ENCODE measurements around the gene OR10A4. TPM values are rescaled to one million over a fixed set of nuclear protein-coding genes. Genes with fewer than 3 reads are reported as not detected.

The OR10A4 gene
- not detected for total RNA-seq

- Histone ChIP-seq H3K4me3 (no peak within 1 kb of the TSS), H3K9me3 (no peaks in the 10 kb centered on the region), H3K36me3 (no peaks in the 10 kb centered on the region), H3K27me3 (no peaks in the 10 kb centered on the region), H3K27ac (no peak within 1 kb of the TSS), H3K4me1 (no peaks in the 10 kb centered on the region)
- no peak for TF ChIP-seq POLR2AphosphoS5 (IDR thresholded peaks at IDR 0.05; ENCODE audit: insufficient read depth in 1 of 2, low read depth in 1 of 2)
- no peak for TF ChIP-seq POLR2A (IDR thresholded peaks at IDR 0.05)
- TF ChIP-seq CTCF (IDR thresholded peaks at IDR 0.05) = no peak
- intact Hi-C loops (cut with DNase I) = no loop called here
- no peak for DNase-seq (ENCODE audit: extremely low spot score in 2 of 2)
Observed at GRCh38 chr11:6876325-6876724, at the start of gene OR10A4. Gene OR10A4, plus strand, starts transcription at chr11:6876625. Its CDS starts 23 bp downstream, at chr11:6876648.

- intact Hi-C loops (cut with DNase I) = no loop called here
Observed at GRCh38 chr11:6828103-6828502, 48.3 kb upstream of the OR10A4 start.

GRCh38 chr11:6833356-6833755 lies 43.1 kb upstream of the OR10A4 start:
- TF ChIP-seq CTCF (IDR thresholded peaks at IDR 0.05) (no peak), POLR2AphosphoS5 (IDR thresholded peaks at IDR 0.05; ENCODE audit: insufficient read depth in 1 of 2, low read depth in 1 of 2) (no peak)
- Histone ChIP-seq H3K36me3 (no peaks in the 10 kb centered on the region), H3K27ac (no peak overlapping the region), H3K4me1 (no peaks in the 10 kb centered on the region), H3K27me3 (no peaks in the 10 kb centered on the region), H3K9me3 (no peaks in the 10 kb centered on the region), H3K4me3 (no peak overlapping the region)
- DNase-seq (ENCODE audit: extremely low spot score in 2 of 2) = no peak
- intact Hi-C loops (cut with DNase I) = no loop called here

More at GRCh38 chr11:6828103-6828502, 48.3 kb upstream of the OR10A4 start:
- Histone ChIP-seq H3K27me3 (no peaks in the 10 kb centered on the region), H3K27ac (no peak overlapping the region), H3K4me3 (no peak overlapping the region), H3K36me3 (no peaks in the 10 kb centered on the region), H3K4me1 (no peaks in the 10 kb centered on the region), H3K9me3 (no peaks in the 10 kb centered on the region)
- no peak for DNase-seq (ENCODE audit: extremely low spot score in 2 of 2)
- TF ChIP-seq POLR2A (IDR thresholded peaks at IDR 0.05) (no peak), POLR2AphosphoS5 (IDR thresholded peaks at IDR 0.05; ENCODE audit: insufficient read depth in 1 of 2, low read depth in 1 of 2) (no peak), CTCF (IDR thresholded peaks at IDR 0.05) (no peak)

GRCh38 chr11:6834021-6834420 lies 42.4 kb upstream of the OR10A4 start:
- no peak for DNase-seq (ENCODE audit: extremely low spot score in 2 of 2)
- intact Hi-C loops (cut with DNase I) = no loop called here
- TF ChIP-seq CTCF (IDR thresholded peaks at IDR 0.05) (no peak), POLR2A (IDR thresholded peaks at IDR 0.05) (no peak), POLR2AphosphoS5 (IDR thresholded peaks at IDR 0.05; ENCODE audit: insufficient read depth in 1 of 2, low read depth in 1 of 2) (no peak)
- H3K27ac ChIP-seq = no peak overlapping the region
- no peaks in the 10 kb centered on the region for H3K27me3 ChIP-seq
- no peaks in the 10 kb centered on the region for H3K36me3 ChIP-seq
- no peaks in the 10 kb centered on the region for H3K4me1 ChIP-seq
- no peak overlapping the region for H3K4me3 ChIP-seq
- H3K9me3 ChIP-seq = no peaks in the 10 kb centered on the region

GRCh38 chr11:6841694-6842093 lies 34.7 kb upstream of the OR10A4 start:
- no peak for DNase-seq (ENCODE audit: extremely low spot score in 2 of 2)
- intact Hi-C loops (cut with DNase I) = no loop called here
- Histone ChIP-seq H3K27me3 (no peaks in the 10 kb centered on the region), H3K27ac (no peak overlapping the region), H3K9me3 (no peaks in the 10 kb centered on the region), H3K4me1 (no peaks in the 10 kb centered on the region), H3K36me3 (no peaks in the 10 kb centered on the region), H3K4me3 (no peak overlapping the region)
- TF ChIP-seq CTCF (IDR thresholded peaks at IDR 0.05) = no peak
- TF ChIP-seq POLR2A (IDR thresholded peaks at IDR 0.05) = no peak
- TF ChIP-seq POLR2AphosphoS5 (IDR thresholded peaks at IDR 0.05; ENCODE audit: insufficient read depth in 1 of 2, low read depth in 1 of 2) = no peak

All from vagina (tissue), 2 donors.